Activated gamma-delta T cell (primary cell): ENCODE results near the gene LRRC72.

ENCODE experiments used
- DNase-seq: peaks from one replicate; lab custom pipeline; 2025; lab: John Stamatoyannopoulos, UW

LRRC72 gene

DNA sequence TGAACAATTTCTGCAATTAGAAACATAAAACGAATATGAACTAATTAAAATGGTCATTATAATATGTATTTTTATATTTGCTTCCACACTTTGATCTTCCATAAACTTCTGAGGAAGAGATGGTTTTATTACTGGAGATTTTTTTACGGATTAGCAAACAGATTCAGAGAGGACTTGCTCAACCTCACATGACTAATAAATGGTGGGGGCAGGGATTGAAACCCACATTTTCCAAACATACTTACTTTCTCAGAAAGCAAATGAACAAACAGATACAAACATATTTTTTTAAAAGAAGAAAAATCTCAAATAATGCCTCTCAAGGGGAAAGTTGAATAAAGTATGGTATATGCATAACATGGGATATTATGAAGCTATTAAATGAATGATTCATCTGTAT, 100.6 kb downstream of the LRRC72 start:
- no peak for DNase-seq

- DNase-seq, result no peak
Measured at GRCh38 chr7:16630654-16631053, 104.0 kb downstream of the LRRC72 start.
